T-helper 2 cell treated with Interferon-gamma antibody and Interleukin-4, amounts not matched to agents 5 μg/mL and 100 μg/mL, for 36 hours (primary cell): ENCODE data around the gene HCRT.
"Not testable (repeated sequence)": the region's sequence is repeated elsewhere in the genome, so short reads cannot be mapped to it uniquely, and the experiment has no call there.

Experiments used
- DNase-seq: peaks from one replicate; pipeline ENCODE4 v3.0.0; 2021; ENCODE audit warnings: low spot score
- H3K27ac Mint-ChIP-seq: one replicate; pipeline ENCODE4 v1.8.0; 2021; ENCODE audit warnings: mild to moderate bottlenecking, mixed read lengths
- H3K27me3 Mint-ChIP-seq: one replicate; pipeline ENCODE4 v1.8.0; 2021; ENCODE audit warnings: low read depth, mixed read lengths
- H3K36me3 Mint-ChIP-seq: one replicate; pipeline ENCODE4 v1.8.0; 2021; ENCODE audit warnings: low read depth, mixed read lengths
- H3K4me1 Mint-ChIP-seq: one replicate; pipeline ENCODE4 v1.8.0; 2021; ENCODE audit warnings: low read depth, mixed read lengths
- H3K4me3 Mint-ChIP-seq: one replicate; pipeline ENCODE4 v1.8.0; 2022; ENCODE audit warnings: mild to moderate bottlenecking, moderate library complexity, mixed read lengths
- H3K9me3 Mint-ChIP-seq: one replicate; pipeline ENCODE4 v1.8.0; 2021; ENCODE audit warnings: mixed read lengths

HCRT gene, protein sequence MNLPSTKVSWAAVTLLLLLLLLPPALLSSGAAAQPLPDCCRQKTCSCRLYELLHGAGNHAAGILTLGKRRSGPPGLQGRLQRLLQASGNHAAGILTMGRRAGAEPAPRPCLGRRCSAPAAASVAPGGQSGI

DNA sequence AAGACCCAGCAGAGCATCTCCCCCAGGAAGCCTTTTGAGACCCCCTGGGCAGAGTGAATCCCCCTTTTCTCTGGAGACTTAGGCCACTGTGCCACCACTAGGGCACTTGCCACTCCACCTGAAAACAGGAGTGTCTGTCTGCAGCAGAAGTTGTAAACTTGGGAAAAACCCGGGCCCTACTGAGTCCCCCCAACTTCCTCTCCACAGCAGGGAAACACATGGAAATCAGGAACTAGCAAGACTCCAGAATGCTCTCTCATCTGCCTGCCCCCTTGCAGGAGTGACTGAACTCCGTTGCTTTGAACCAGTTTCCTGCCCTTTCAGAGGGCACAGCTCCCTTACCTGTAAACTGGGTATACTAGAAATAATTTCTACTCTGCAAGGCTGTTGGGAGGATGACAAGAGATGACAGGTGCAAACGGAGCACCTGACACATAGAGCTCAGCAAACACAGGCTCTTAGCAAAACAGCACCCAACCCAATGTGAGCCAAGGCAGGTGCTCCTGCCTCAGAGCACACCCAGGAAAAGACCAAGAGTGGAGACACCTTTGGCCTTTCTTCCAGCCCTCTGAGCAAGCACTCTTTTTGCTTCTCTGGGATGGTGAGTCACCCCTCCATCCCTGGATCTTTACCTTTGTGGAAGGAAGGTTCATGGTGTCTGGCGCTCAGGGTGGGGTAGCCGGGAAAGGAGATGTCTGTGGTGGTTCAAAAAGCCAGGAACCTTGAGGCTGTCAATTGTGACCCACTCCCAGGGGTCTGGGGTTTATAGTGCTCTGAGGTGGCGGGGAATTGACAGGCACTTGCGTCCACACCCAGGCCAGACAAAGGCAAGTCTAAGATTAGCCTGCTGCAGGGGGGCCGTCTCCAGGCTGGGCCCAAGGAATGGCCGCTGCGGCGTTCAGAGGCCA, at the start of gene HCRT:
Gene HCRT (minus strand): TSS at position 740 of the 908 bp plus-strand sequence. CDS start 87 bp downstream, at position 653.
- Mint-ChIP-seq H3K27me3 (peaks cover 23% of the 10 kb centered on the region), H3K36me3 (no peaks in the 10 kb centered on the region), H3K4me1 (peaks cover 28% of the 10 kb centered on the region), H3K9me3 (no peaks in the 10 kb centered on the region), H3K4me3 (peak within 1 kb of the TSS; percentile 89), H3K27ac (peak within 1 kb of the TSS; percentile 62)
- no peak for DNase-seq

DNA sequence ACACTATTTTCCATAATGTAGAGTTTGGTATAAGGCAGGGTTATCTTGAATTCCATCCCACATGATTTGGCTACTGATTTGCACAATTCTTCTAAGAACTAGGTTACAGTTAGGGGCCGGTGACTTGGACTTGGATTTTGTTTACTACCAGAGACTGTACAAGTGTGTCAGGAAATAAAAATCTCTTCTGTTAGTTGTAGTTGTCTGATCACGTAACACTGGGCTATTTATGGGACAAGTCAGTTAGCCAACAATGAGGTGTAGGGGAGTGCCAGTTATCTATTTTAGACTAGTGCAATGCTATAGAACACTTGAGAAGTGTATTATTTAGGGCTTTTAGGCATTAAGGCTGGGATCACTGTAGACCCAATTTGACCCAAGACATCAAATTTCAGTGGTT, 48.7 kb upstream of the HCRT start:
- peaks cover 8% of the 10 kb centered on the region for H3K4me1 Mint-ChIP-seq
- no peak overlapping the region for H3K4me3 Mint-ChIP-seq
- H3K27me3 Mint-ChIP-seq: no peaks in the 10 kb centered on the region
- no peaks in the 10 kb centered on the region for H3K9me3 Mint-ChIP-seq
- H3K27ac Mint-ChIP-seq: no peak overlapping the region
- peaks cover 16% of the 10 kb centered on the region for H3K36me3 Mint-ChIP-seq
- DNase-seq: no peak

DNA sequence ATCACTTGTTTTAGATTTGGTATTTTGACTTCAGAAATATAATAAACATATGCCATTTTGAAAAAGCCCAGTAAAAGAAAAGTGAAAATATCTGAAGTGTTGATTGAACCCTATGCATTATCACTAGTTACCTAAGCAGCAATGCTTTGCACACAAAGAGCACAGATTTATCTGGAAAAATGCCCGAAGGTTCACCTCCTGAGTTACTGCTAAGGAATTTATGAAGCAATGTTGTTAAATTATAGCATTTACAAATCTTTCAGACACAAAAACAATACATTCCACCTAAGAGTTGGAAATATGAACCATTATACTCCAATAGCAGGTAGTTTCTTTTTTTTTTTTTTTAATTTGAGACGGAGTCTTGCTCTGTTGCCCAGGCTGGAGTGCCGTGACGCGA, 47.9 kb upstream of the HCRT start:
- H3K9me3 Mint-ChIP-seq: no peaks in the 10 kb centered on the region
- H3K27me3 Mint-ChIP-seq: no peaks in the 10 kb centered on the region
- H3K4me3 Mint-ChIP-seq: no peak overlapping the region
- H3K4me1 Mint-ChIP-seq: peaks cover 10% of the 10 kb centered on the region
- no peak for DNase-seq
- H3K27ac Mint-ChIP-seq: no peak overlapping the region
- peaks cover 22% of the 10 kb centered on the region for H3K36me3 Mint-ChIP-seq

GRCh38 chr17:42230225-42230624, 45.0 kb upstream of the HCRT start:
- no peak overlapping the region for H3K4me3 Mint-ChIP-seq
- H3K27me3 Mint-ChIP-seq: no peaks in the 10 kb centered on the region
- H3K27ac Mint-ChIP-seq: no peak overlapping the region
- peaks cover 8% of the 10 kb centered on the region for H3K4me1 Mint-ChIP-seq
- no peaks in the 10 kb centered on the region for H3K9me3 Mint-ChIP-seq
- peaks cover 32% of the 10 kb centered on the region for H3K36me3 Mint-ChIP-seq
- DNase-seq: no peak

DNA sequence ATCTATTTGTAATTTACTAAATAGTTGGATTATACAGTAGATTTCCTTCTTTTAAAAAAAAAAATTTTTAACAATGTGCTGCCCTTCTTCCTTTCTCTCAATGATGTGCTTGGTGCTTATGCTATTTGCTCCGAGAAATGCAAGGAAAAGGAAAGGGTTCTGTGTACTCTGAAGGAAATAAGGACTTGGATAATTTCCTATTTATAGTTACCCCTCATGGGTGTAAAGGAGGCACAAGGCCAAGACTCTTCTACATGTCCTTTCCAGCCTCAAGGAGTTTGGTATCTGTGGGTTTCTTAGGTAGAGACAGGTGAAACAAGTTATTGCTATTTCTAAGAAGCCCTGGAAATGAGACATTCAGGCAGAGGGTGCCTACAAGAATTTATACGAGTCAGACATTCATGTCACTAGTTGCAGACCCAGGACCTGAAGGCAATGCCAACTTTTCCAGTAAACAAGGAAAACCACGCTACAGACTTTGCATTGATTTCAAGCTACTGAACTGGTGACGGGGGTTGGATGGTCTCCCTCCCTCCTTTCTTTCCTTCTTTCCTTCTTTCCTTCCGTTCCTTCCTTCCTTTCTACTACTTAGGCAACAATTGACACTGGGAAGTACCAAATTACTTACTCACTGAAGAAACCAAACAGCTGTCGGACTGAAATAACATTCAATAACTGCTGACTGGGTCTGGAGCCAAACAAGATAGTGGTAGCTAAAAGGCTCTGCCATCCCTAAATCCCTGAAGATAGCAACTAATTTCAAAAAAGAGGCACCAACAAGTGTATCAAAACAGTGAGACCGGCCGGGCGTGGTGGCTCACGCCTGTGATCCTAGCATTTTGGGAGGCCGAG, 42.8 kb upstream of the HCRT start:
- H3K9me3 Mint-ChIP-seq: no peaks in the 10 kb centered on the region
- H3K4me3 Mint-ChIP-seq: no peak overlapping the region
- H3K27ac Mint-ChIP-seq: peak overlapping the region; percentile 1
- no peak for DNase-seq
- peaks cover 5% of the 10 kb centered on the region for H3K4me1 Mint-ChIP-seq
- H3K36me3 Mint-ChIP-seq: peaks cover 43% of the 10 kb centered on the region
- H3K27me3 Mint-ChIP-seq: no peaks in the 10 kb centered on the region

GRCh38 chr17:42225646-42226045, 40.4 kb upstream of the HCRT start:
- no peak for DNase-seq
- Mint-ChIP-seq H3K27me3 (no peaks in the 10 kb centered on the region), H3K36me3 (peaks cover 47% of the 10 kb centered on the region), H3K9me3 (no peaks in the 10 kb centered on the region), H3K4me3 (no peak overlapping the region), H3K4me1 (peaks cover 7% of the 10 kb centered on the region), H3K27ac (no peak overlapping the region)

- no peaks in the 10 kb centered on the region for H3K9me3 Mint-ChIP-seq
- H3K36me3 Mint-ChIP-seq: peaks cover 40% of the 10 kb centered on the region
- no peak overlapping the region for H3K27ac Mint-ChIP-seq
- no peak overlapping the region for H3K4me3 Mint-ChIP-seq
- no peak for DNase-seq
- peaks cover 7% of the 10 kb centered on the region for H3K4me1 Mint-ChIP-seq
- H3K27me3 Mint-ChIP-seq: no peaks in the 10 kb centered on the region
These were observed 39.4 kb upstream of the HCRT start for GRCh38 chr17:42224651-42225050.

DNA sequence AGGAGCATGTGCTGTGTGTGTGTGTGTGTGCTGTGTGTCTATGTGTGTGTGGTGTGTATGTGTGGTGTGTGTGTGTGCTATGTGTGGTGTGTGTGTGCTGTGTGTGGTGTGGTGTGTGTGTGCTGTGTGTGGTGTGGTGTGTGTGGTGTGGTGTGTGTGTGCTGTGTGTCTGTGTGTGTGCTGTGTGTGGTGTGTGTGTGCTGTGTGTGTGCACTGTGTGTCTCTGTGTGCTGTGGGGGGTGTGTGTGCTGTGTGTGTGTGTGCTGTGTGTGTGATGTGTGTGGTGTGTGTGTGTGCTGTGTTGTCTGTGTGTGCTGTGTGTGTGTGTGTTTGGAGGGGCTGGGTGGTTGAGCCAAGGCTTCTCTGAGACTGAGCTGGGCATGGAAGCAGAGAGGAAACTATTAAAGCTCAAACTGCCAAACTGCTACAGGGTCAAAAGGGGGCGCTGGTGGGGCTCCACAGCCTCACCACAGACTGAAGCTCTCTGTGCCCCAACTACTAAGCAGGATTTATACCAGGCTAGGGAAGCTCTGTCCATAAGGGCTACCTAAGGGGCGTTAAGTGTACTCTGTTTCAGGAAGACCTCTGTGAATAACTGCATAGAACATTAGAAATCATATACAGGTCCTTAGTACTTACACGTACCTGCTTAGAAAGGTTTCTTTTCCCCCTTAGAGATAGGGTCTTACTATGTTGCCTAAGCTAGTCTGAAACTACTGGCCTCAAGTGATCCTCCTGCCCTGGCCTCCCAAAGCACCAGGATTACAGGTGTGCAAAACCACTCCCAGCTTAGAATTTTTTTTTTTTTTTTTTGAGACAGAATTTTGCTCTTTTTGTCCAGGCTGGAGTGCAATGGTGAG, 36.9 kb upstream of the HCRT start:
- Mint-ChIP-seq H3K4me1 (peaks cover 5% of the 10 kb centered on the region), H3K27ac (peak overlapping the region; percentile 32), H3K27me3 (no peaks in the 10 kb centered on the region), H3K36me3 (peaks cover 39% of the 10 kb centered on the region), H3K4me3 (no peak overlapping the region), H3K9me3 (no peaks in the 10 kb centered on the region)
- DNase-seq: peak; percentile 40

DNA sequence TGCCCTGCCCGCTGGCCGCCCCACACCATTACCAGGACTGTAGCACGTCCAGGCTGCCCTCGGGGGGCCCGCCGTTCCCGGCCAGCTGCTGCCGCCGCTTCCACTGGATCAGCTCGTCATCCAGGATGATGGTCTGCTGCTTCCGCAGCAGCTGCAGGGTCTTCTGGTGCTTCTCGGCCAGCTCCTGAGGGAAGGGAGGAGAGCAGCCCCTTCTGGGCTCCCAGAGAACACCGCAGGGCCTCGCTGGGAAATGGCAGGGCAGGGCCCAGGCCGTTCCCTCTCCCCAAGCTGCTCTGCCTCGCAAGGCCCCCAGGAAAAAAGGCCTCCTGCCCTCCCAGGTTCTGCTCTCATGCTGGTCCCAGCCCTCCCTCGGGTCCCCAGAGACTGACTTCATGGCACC, 34.0 kb upstream of the HCRT start:
- H3K27ac Mint-ChIP-seq, DNase-seq, H3K4me3 Mint-ChIP-seq, H3K27me3 Mint-ChIP-seq, H3K9me3 Mint-ChIP-seq: not testable (repeated sequence)
- Mint-ChIP-seq H3K36me3 (peaks cover 47% of the 10 kb centered on the region), H3K4me1 (peaks cover 11% of the 10 kb centered on the region)

- Mint-ChIP-seq H3K27ac (no peak overlapping the region), H3K4me3 (no peak overlapping the region), H3K9me3 (no peaks in the 10 kb centered on the region), H3K27me3 (no peaks in the 10 kb centered on the region), H3K4me1 (peaks cover 11% of the 10 kb centered on the region), H3K36me3 (peaks cover 63% of the 10 kb centered on the region)
- no peak for DNase-seq
These were observed 28.9 kb upstream of the HCRT start for GRCh38 chr17:42214156-42214555.

GRCh38 chr17:42212382-42212781, 27.1 kb upstream of the HCRT start:
- H3K4me3 Mint-ChIP-seq: no peak overlapping the region
- DNase-seq: no peak
- no peaks in the 10 kb centered on the region for H3K27me3 Mint-ChIP-seq
- peaks cover 61% of the 10 kb centered on the region for H3K36me3 Mint-ChIP-seq
- no peaks in the 10 kb centered on the region for H3K9me3 Mint-ChIP-seq
- no peak overlapping the region for H3K27ac Mint-ChIP-seq
- H3K4me1 Mint-ChIP-seq: peaks cover 11% of the 10 kb centered on the region

GRCh38 chr17:42211921-42212341, 26.7 kb upstream of the HCRT start:
- H3K27me3 Mint-ChIP-seq, H3K9me3 Mint-ChIP-seq, H3K27ac Mint-ChIP-seq, DNase-seq, H3K4me1 Mint-ChIP-seq, H3K4me3 Mint-ChIP-seq: not testable (repeated sequence)
- H3K36me3 Mint-ChIP-seq: peaks cover 59% of the 10 kb centered on the region

DNA sequence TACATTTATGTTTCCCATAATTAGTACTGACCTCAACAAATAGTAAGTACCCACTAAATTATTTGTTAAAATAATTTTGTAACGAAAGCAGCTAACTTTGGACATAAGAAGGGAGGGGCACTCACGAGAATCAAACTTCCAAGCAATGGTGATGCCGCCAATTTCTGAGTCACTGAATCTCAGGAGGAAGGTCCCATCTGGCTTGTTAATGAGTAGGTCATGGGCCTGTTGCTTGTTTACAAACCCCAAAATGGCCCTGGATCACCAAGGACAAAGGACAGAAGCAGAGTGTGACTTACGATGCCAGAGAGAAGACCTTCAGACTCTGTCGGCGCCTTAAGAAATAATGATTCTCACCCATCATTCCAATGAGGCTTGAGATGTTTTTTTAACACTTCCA, 24.8 kb upstream of the HCRT start:
- Mint-ChIP-seq H3K36me3 (peaks cover 49% of the 10 kb centered on the region), H3K4me1 (peaks cover 9% of the 10 kb centered on the region)

More for the DNA sequence above, 24.8 kb upstream of the HCRT start:
- H3K9me3 Mint-ChIP-seq: no peaks in the 10 kb centered on the region
- H3K27me3 Mint-ChIP-seq: no peaks in the 10 kb centered on the region
- no peak overlapping the region for H3K27ac Mint-ChIP-seq
- no peak for DNase-seq
- H3K4me3 Mint-ChIP-seq: no peak overlapping the region
